A673 (cell line): Measurements from ENCODE around the gene EEIG1.

ENCODE experiments used
- CTCF ChIP-seq: fragments of 300-800, 200-600 bp; sonication (generic); conservative IDR thresholded peaks from 2 replicates; pipeline ENCODE4 v1.5.1; 2017; ENCODE audit warnings: low read depth, mild to moderate bottlenecking, antibody characterized with exemption, low read length, moderate library complexity, mixed read lengths
- EZH2 ChIP-seq: fragments of 200-600 bp; sonication (generic); IDR thresholded peaks from 2 replicates; pipeline ENCODE4 v1.6.1; 2017; ENCODE audit warnings: borderline replicate concordance, low read depth, mild to moderate bottlenecking, mixed read lengths, antibody characterized with exemption, low read length; ENCODE audit not compliant: poor library complexity, severe bottlenecking

- TF ChIP-seq CTCF (no peak), EZH2 (no peak)
Measured at GRCh38 chr9:127953768-127954505, 26.9 kb downstream of the EEIG1 start.
